GM10266 (cell line): ENCODE results near the gene CES4A.

Source experiments
- DNase-seq: peaks from one replicate; pipeline ENCODE4 v3.0.0; 2012; ENCODE audit errors: extremely low spot score
- CTCF ChIP-seq: IDR thresholded peaks from 2 replicates; pipeline ENCODE4 v1.5.1; 2012; ENCODE audit warnings: mild to moderate bottlenecking, low read depth; ENCODE audit not compliant: control insufficient read depth, insufficient read depth; ENCODE audit errors: missing control alignments

The CES4A gene

GRCh38 chr16:66996324-66996982 is 8.1 kb downstream of the CES4A start:
- DNase-seq, result no peak
- no peak for TF ChIP-seq CTCF

GRCh38 chr16:66996983-66997358 is 8.6 kb downstream of the CES4A start:
- DNase-seq, result no peak
- TF ChIP-seq CTCF, result no peak

GRCh38 chr16:67000384-67001351 is 12.3 kb downstream of the CES4A start:
- no peak for TF ChIP-seq CTCF
- peak; percentile 79 for DNase-seq

GRCh38 chr16:67001726-67002125 is 13.3 kb downstream of the CES4A start:
- TF ChIP-seq CTCF, result no peak
- DNase-seq, result no peak

- TF ChIP-seq CTCF, result no peak
- no peak for DNase-seq
Measured at GRCh38 chr16:67006930-67007658, 18.7 kb downstream of the CES4A start.

GRCh38 chr16:67009158-67009557 is 20.8 kb downstream of the CES4A start:
- TF ChIP-seq CTCF, result no peak
- DNase-seq, result no peak
